ENCODE data around the gene CHRD. TPM values are rescaled to one million over a fixed set of nuclear protein-coding genes. Genes with fewer than 3 reads are reported as not detected.

Gene CHRD
- total RNA-seq, 1 experiment from 2014 or later, result 0.84 TPM

DNA sequence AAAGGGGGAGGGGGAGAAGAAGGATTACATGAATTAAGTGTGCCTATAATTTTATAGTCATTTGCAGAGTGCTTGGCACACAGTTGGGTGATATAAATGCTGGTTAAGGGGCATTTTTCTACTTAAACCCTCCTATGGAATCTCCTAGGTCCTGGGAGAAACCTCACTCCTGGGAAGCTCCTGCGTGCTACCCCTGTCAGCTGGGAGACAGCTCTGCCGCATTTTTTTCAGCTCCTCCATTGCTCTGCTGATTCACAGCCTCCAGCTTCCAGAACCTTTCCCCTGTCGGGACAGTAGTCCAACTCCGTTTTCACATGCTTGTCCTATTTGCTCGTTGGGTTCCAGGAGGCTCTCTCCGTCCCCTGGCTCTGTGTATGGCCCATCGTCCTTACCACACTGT, 59.2 kb downstream of the CHRD start:
- in situ Hi-C loops (cut with HindIII; ENCODE audit: low pct_unique_long_range_greater_than_20kb, low sequenced_read_pairs), result no loop called here
- DNase-seq (ENCODE audit: low read depth), result no peak

Other genes with a start within 250 kb of the CHRD start
- gene EIF2B5, start 244.7 kb upstream of the CHRD start, total RNA-seq (2014; rRNA removed; shearing (Covaris generic); ENCODE audit: low replicate concordance), result 43.1 and 50.5 TPM in 2 replicates
- gene DVL3, start 224.7 kb upstream of the CHRD start, total RNA-seq (2014; rRNA removed; shearing (Covaris generic); ENCODE audit: low replicate concordance), result 28.8 and 45.6 TPM in 2 replicates
- gene AP2M1, start 205.2 kb upstream of the CHRD start, total RNA-seq (2014; rRNA removed; shearing (Covaris generic); ENCODE audit: low replicate concordance), result 712 and 818 TPM in 2 replicates
- 52.1 and 65.6 TPM in 2 replicates for gene ABCF3, start 193.9 kb upstream of the CHRD start, total RNA-seq (2014; rRNA removed; shearing (Covaris generic); ENCODE audit: low replicate concordance)
- gene VWA5B2, start 150.5 kb upstream of the CHRD start, total RNA-seq (2014; rRNA removed; shearing (Covaris generic); ENCODE audit: low replicate concordance), result 0.57 and 5.7 TPM in 2 replicates
- 33.2 and 41.5 TPM in 2 replicates for gene ALG3, start 131.1 kb upstream of the CHRD start, total RNA-seq (2014; rRNA removed; shearing (Covaris generic); ENCODE audit: low replicate concordance)
- gene EEF1AKMT4, start 130.4 kb upstream of the CHRD start, total RNA-seq (2014; rRNA removed; shearing (Covaris generic); ENCODE audit: low replicate concordance), result 17.4 and 19.1 TPM in 2 replicates
- not detected in 2 replicates for gene CAMK2N2, start 118.5 kb upstream of the CHRD start, total RNA-seq (2014; rRNA removed; shearing (Covaris generic); ENCODE audit: low replicate concordance)
- not detected in 2 replicates for gene ECE2, start 104.0 kb upstream of the CHRD start, total RNA-seq (2014; rRNA removed; shearing (Covaris generic); ENCODE audit: low replicate concordance)
- 533 and 581 TPM in 2 replicates for gene PSMD2, start 80.8 kb upstream of the CHRD start, total RNA-seq (2014; rRNA removed; shearing (Covaris generic); ENCODE audit: low replicate concordance)
- 250 and 257 TPM in 2 replicates for gene EIF4G1, start 65.4 kb upstream of the CHRD start, total RNA-seq (2014; rRNA removed; shearing (Covaris generic); ENCODE audit: low replicate concordance)
- gene FAM131A, start 42.5 kb upstream of the CHRD start, total RNA-seq (2014; rRNA removed; shearing (Covaris generic); ENCODE audit: low replicate concordance), result 33.4 and 39.2 TPM in 2 replicates
- 2.0 and 20.2 TPM in 2 replicates for gene CLCN2, start 18.4 kb upstream of the CHRD start, total RNA-seq (2014; rRNA removed; shearing (Covaris generic); ENCODE audit: low replicate concordance)
- gene POLR2H, start 18.3 kb upstream of the CHRD start, total RNA-seq (2014; rRNA removed; shearing (Covaris generic); ENCODE audit: low replicate concordance), result 139 and 169 TPM in 2 replicates
- 0.61 TPM in 1 of 2 replicates, not detected in the other for gene THPO, start 1.8 kb upstream of the CHRD start, total RNA-seq (2014; rRNA removed; shearing (Covaris generic); ENCODE audit: low replicate concordance)
- gene EPHB3, start 181.7 kb downstream of the CHRD start, total RNA-seq (2014; rRNA removed; shearing (Covaris generic); ENCODE audit: low replicate concordance), result 0.20 TPM in 1 of 2 replicates, not detected in the other

All from Caki2 (cell line).